K562 (cell line): ENCODE measurements around the gene STT3B. TPM values are rescaled to one million over a fixed set of nuclear protein-coding genes. Genes with fewer than 3 reads are reported as not detected.

Experiments used
- CBFA2T2 ChIP-seq: fragments of 450-650 bp; conservative IDR thresholded peaks from 2 replicates; pipeline ENCODE4 v1.6.1; 2017; ENCODE audit warnings: mild to moderate bottlenecking
- KDM4B ChIP-seq, 2 experiments: fragments of 450-650 bp in 1 of 2; sonication (generic) in 1 of 2; IDR thresholded peaks; 2 replicates each; pipeline ENCODE4 v1.6.1; 2016 to 2017; ENCODE audit warnings: borderline replicate concordance in 2 of 2, antibody characterized with exemption in 1 of 2, low read depth in 1 of 2, mild to moderate bottlenecking in 1 of 2
- MTA3 ChIP-seq: fragments of 450-650 bp; formaldehyde crosslinking; IDR thresholded peaks from 2 replicates; pipeline ENCODE4 v1.6.1; 2017; ENCODE audit warnings: mild to moderate bottlenecking, borderline replicate concordance
- NELFE ChIP-seq: IDR thresholded peaks from 2 replicates; pipeline ENCODE4 v1.6.1; 2011; ENCODE audit warnings: mild to moderate bottlenecking; ENCODE audit not compliant: insufficient read depth, insufficient read length
- NR3C1 ChIP-seq: sonication (generic); formaldehyde crosslinking; IDR thresholded peaks from 2 replicates; pipeline ENCODE4 v1.8.1; 2022; ENCODE audit warnings: missing genetic modification reagents
- SMC3 ChIP-seq: conservative IDR thresholded peaks from 2 replicates; pipeline ENCODE4 v1.6.1; 2011; ENCODE audit warnings: low read depth, low read length, improper control_type of control experiment; ENCODE audit not compliant: insufficient read depth
- SP2 ChIP-seq: IDR thresholded peaks from 2 replicates; pipeline ENCODE4 v1.6.1; 2011; ENCODE audit warnings: mild to moderate bottlenecking, low read depth, low read length, moderate library complexity; ENCODE audit not compliant: poor library complexity, severe bottlenecking; ENCODE audit errors: extremely low read depth
- ZBTB2 ChIP-seq: fragments of 450-650 bp; IDR thresholded peaks from 2 replicates; pipeline ENCODE4 v1.6.1; 2016; ENCODE audit warnings: antibody characterized with exemption
- ZNF197 ChIP-seq: fragments of 200-800 bp; sonication (Bioruptor generic); IDR thresholded peaks from 2 replicates; pipeline ENCODE4 v1.6.1; 2016; ENCODE audit warnings: low read depth, missing genetic modification characterization, missing compliant biosample characterization
- ZNF644 ChIP-seq: fragments of 200-800 bp; sonication (Bioruptor generic); IDR thresholded peaks from 2 replicates; pipeline ENCODE4 v1.6.1; 2016; ENCODE audit warnings: low read depth, missing genetic modification characterization, missing compliant biosample characterization
- ZNF76 ChIP-seq: fragments of 250-450 bp; sonication (Bioruptor Pico); IDR thresholded peaks from 2 replicates; pipeline ENCODE4 v1.4.0; 2020; ENCODE audit warnings: mild to moderate bottlenecking, moderate library complexity, borderline replicate concordance
- polyA plus RNA-seq, 8 experiments: library from polyadenylated mRNA; depleted of rRNA in 4 of 8; stranded (reverse) in 5 of 8; unstranded in 3 of 8; fragments of >200 nt; fragmentation: Nextera tagmentation in 2 of 8; fragmentation: Illumina TruSeq in 1 of 8; extraction: Ambion mirVana in 2 of 8; extraction: Trizol in 1 of 8; gene quantifications; 2 replicates each; pipeline versions ENCODE4 v1.2.1 to v1.2.3, GENCODE V29; 2011 to 2014; ENCODE audit warnings: inconsistent platforms in 1 of 8, missing spikeins in 1 of 8
- total RNA-seq, 7 experiments: library from RNA; depleted of rRNA in 6 of 7; stranded (reverse); fragments of >200 nt in 6 of 7; fragmentation: Illumina TruSeq in 2 of 7; extraction: Trizol in 2 of 7; gene quantifications; 2 replicates each; pipeline versions ENCODE4 v1.2.1 to v1.2.3, GENCODE V29; 2011 to 2021; ENCODE audit warnings: low replicate concordance in 1 of 7
- TF ChIP-seq, protein P1 (sequence below): sonication (generic); formaldehyde crosslinking; IDR thresholded peaks from 2 replicates; pipeline ENCODE4 v1.8.1; 2023; ENCODE audit warnings: missing genetic modification reagents, mild to moderate bottlenecking, borderline replicate concordance
- TF ChIP-seq, protein P2 (sequence below): fragments of 200-800 bp; sonication (Bioruptor generic); IDR thresholded peaks from 2 replicates; pipeline ENCODE4 v1.6.1; 2016; ENCODE audit warnings: missing genetic modification characterization, missing compliant biosample characterization
- TF ChIP-seq, protein P3 (sequence below): fragments of 450-650 bp; formaldehyde crosslinking; IDR thresholded peaks from 2 replicates; pipeline ENCODE4 v1.4.0; 2020; ENCODE audit warnings: mild to moderate bottlenecking

Gene STT3B
- total and polyA plus RNA-seq, 9 of the 15 experiments (the other 6 are each of a cell fraction or from before 2014, with no cell fraction given): 22.4 to 147 (median 100) TPM

DNA sequence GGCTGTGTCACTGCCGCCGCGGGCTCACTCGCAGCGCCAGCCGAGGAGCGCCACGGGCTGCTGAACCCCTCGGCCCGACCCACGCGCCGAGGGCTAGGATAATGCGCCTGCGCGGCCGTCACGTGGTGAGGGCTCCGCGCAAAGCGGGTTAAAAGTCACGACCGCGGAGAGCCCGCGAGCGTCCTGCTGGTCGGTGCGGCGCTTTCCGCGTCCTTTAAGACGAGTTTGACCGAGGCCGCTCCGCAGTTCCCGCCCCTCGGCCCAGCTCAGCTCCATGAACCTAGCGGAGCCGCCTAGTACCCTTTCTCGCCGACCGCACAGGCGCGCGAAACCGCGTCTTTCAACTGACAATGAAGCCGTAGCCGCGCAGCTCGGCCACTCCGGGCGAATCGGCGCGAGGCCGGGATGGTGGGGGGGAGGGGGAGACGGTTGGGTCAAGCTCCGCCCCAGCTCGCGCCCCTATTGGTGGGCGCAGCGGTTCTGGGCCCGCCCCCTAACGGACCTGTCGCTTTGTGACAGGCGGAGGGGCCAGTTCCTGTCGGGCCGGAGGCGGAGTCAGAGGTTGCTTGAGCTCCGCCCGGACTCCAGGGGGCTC lies 636 bp upstream of the STT3B start (continued):
- TF ChIP-seq ZBTB2: peak; percentile 79
- peak; percentile 85 for TF ChIP-seq NR3C1
- TF ChIP-seq NELFE: no peak
- TF ChIP-seq CBFA2T2: peak; percentile 67
- peak in 1 of 2 experiments; percentile 34; a peak in 1 of 4 replicates for TF ChIP-seq KDM4B (IDR thresholded peaks at IDR 0.05; ENCODE audit: borderline replicate concordance in 2 of 2, low read depth in 1 of 2)
- TF ChIP-seq SP2: peak; percentile 71
- TF ChIP-seq, protein P1, sequence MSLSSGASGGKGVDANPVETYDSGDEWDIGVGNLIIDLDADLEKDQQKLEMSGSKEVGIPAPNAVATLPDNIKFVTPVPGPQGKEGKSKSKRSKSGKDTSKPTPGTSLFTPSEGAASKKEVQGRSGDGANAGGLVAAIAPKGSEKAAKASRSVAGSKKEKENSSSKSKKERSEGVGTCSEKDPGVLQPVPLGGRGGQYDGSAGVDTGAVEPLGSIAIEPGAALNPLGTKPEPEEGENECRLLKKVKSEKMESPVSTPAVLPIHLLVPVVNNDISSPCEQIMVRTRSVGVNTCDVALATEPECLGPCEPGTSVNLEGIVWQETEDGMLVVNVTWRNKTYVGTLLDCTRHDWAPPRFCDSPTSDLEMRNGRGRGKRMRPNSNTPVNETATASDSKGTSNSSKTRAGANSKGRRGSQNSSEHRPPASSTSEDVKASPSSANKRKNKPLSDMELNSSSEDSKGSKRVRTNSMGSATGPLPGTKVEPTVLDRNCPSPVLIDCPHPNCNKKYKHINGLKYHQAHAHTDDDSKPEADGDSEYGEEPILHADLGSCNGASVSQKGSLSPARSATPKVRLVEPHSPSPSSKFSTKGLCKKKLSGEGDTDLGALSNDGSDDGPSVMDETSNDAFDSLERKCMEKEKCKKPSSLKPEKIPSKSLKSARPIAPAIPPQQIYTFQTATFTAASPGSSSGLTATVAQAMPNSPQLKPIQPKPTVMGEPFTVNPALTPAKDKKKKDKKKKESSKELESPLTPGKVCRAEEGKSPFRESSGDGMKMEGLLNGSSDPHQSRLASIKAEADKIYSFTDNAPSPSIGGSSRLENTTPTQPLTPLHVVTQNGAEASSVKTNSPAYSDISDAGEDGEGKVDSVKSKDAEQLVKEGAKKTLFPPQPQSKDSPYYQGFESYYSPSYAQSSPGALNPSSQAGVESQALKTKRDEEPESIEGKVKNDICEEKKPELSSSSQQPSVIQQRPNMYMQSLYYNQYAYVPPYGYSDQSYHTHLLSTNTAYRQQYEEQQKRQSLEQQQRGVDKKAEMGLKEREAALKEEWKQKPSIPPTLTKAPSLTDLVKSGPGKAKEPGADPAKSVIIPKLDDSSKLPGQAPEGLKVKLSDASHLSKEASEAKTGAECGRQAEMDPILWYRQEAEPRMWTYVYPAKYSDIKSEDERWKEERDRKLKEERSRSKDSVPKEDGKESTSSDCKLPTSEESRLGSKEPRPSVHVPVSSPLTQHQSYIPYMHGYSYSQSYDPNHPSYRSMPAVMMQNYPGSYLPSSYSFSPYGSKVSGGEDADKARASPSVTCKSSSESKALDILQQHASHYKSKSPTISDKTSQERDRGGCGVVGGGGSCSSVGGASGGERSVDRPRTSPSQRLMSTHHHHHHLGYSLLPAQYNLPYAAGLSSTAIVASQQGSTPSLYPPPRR (CRISPR knock-in tag): no peak
- TF ChIP-seq ZNF644 (tag): no peak; the same call in 1 of the 2 replicates
- peak; percentile 83; the same call in 1 of the 2 replicates for TF ChIP-seq ZNF76 (CRISPR knock-in tag)
- TF ChIP-seq, protein P2, sequence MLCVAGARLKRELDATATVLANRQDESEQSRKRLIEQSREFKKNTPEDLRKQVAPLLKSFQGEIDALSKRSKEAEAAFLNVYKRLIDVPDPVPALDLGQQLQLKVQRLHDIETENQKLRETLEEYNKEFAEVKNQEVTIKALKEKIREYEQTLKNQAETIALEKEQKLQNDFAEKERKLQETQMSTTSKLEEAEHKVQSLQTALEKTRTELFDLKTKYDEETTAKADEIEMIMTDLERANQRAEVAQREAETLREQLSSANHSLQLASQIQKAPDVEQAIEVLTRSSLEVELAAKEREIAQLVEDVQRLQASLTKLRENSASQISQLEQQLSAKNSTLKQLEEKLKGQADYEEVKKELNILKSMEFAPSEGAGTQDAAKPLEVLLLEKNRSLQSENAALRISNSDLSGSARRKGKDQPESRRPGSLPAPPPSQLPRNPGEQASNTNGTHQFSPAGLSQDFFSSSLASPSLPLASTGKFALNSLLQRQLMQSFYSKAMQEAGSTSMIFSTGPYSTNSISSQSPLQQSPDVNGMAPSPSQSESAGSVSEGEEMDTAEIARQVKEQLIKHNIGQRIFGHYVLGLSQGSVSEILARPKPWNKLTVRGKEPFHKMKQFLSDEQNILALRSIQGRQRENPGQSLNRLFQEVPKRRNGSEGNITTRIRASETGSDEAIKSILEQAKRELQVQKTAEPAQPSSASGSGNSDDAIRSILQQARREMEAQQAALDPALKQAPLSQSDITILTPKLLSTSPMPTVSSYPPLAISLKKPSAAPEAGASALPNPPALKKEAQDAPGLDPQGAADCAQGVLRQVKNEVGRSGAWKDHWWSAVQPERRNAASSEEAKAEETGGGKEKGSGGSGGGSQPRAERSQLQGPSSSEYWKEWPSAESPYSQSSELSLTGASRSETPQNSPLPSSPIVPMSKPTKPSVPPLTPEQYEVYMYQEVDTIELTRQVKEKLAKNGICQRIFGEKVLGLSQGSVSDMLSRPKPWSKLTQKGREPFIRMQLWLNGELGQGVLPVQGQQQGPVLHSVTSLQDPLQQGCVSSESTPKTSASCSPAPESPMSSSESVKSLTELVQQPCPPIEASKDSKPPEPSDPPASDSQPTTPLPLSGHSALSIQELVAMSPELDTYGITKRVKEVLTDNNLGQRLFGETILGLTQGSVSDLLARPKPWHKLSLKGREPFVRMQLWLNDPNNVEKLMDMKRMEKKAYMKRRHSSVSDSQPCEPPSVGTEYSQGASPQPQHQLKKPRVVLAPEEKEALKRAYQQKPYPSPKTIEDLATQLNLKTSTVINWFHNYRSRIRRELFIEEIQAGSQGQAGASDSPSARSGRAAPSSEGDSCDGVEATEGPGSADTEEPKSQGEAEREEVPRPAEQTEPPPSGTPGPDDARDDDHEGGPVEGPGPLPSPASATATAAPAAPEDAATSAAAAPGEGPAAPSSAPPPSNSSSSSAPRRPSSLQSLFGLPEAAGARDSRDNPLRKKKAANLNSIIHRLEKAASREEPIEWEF (CRISPR knock-in tag): no peak
- TF ChIP-seq SMC3: no peak
- TF ChIP-seq ZNF197 (CRISPR knock-in tag): no peak
- no peak for TF ChIP-seq MTA3
- TF ChIP-seq, protein P3, sequence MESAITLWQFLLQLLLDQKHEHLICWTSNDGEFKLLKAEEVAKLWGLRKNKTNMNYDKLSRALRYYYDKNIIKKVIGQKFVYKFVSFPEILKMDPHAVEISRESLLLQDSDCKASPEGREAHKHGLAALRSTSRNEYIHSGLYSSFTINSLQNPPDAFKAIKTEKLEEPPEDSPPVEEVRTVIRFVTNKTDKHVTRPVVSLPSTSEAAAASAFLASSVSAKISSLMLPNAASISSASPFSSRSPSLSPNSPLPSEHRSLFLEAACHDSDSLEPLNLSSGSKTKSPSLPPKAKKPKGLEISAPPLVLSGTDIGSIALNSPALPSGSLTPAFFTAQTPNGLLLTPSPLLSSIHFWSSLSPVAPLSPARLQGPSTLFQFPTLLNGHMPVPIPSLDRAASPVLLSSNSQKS (CRISPR knock-in tag): 0 out of 2 replicates have a peak, but pooled peaks have one; percentile 65
